DND-41 (cell line): ENCODE data around the gene MXI1.
A peak's percentile ranks its signal among the peaks of the same experiment; 100 is the strongest.

Source experiments
- ATAC-seq: fragments of 200-7000 bp; cut with Tn5 transposase; 3 replicates; pipeline ENCODE4 v1.9.1; 2021; ENCODE audit warnings: low read depth; ENCODE audit not compliant: insufficient read depth
- DNase-seq: peaks from one replicate; pipeline ENCODE4 v3.0.0-alpha.2; 2020
- H2AFZ ChIP-seq: 2 replicates; pipeline ENCODE4 v1.6.0; 2012; ENCODE audit warnings: low read depth, low read length
- H3K27ac ChIP-seq: 2 replicates; pipeline ENCODE4 v1.5.1; 2012; ENCODE audit warnings: low read length, inconsistent platforms
- H3K27me3 ChIP-seq: fragments of 200-600 bp; sonication (generic); 2 replicates; pipeline ENCODE4 v1.6.0; 2012; ENCODE audit warnings: low read length, mild to moderate bottlenecking, inconsistent platforms; ENCODE audit not compliant: insufficient read depth, poor library complexity
- H3K36me3 ChIP-seq: 2 replicates; pipeline ENCODE4 v1.5.1; 2012; ENCODE audit warnings: low read length, inconsistent platforms; ENCODE audit not compliant: insufficient read depth
- H3K4me1 ChIP-seq: 2 replicates; pipeline ENCODE4 v1.5.1; 2012; ENCODE audit warnings: mild to moderate bottlenecking, low read length; ENCODE audit not compliant: insufficient read depth
- H3K4me2 ChIP-seq: 2 replicates; pipeline ENCODE4 v1.6.0; 2012; ENCODE audit warnings: mild to moderate bottlenecking, moderate library complexity, low read length, inconsistent platforms; ENCODE audit not compliant: insufficient read depth
- H3K4me3 ChIP-seq, 2 experiments: fragments of 200-600 bp in 1 of 2; shearing (Covaris generic) in 1 of 2; 2 replicates each; pipeline ENCODE4 v1.5.1; 2012 to 2016; ENCODE audit warnings: inconsistent platforms in 2 of 2, low read length in 2 of 2, mild to moderate bottlenecking in 2 of 2, low read depth in 1 of 2, moderate library complexity in 1 of 2
- H3K79me2 ChIP-seq: 2 replicates; pipeline ENCODE4 v1.6.0; 2012; ENCODE audit warnings: low read length, inconsistent platforms; ENCODE audit not compliant: insufficient read depth
- H3K9ac ChIP-seq: 2 replicates; pipeline ENCODE4 v1.6.0; 2012; ENCODE audit warnings: low read depth, mild to moderate bottlenecking, inconsistent platforms, low read length, moderate library complexity
- H3K9me3 ChIP-seq: 2 replicates; pipeline ENCODE4 v1.5.1; 2012; ENCODE audit warnings: low read length, moderate library complexity, mild to moderate bottlenecking, inconsistent platforms; ENCODE audit not compliant: insufficient read depth, severe bottlenecking
- H4K20me1 ChIP-seq: 2 replicates; pipeline ENCODE4 v1.6.0; 2012; ENCODE audit warnings: low read length; ENCODE audit not compliant: insufficient read depth
- EZH2 ChIP-seq: IDR thresholded peaks from 3 replicates; pipeline ENCODE4 v1.6.1; 2012; ENCODE audit warnings: borderline replicate concordance, low read depth, mild to moderate bottlenecking, moderate library complexity, low read length, inconsistent platforms; ENCODE audit not compliant: severe bottlenecking
- TF ChIP-seq, protein P1 (sequence below): IDR thresholded peaks from 2 replicates; pipeline ENCODE4 v1.5.1; 2012; ENCODE audit warnings: borderline replicate concordance, low read length, moderate library complexity, mild to moderate bottlenecking; ENCODE audit not compliant: poor library complexity, severe bottlenecking; ENCODE audit errors: extremely low read depth

MXI1 gene

DNA sequence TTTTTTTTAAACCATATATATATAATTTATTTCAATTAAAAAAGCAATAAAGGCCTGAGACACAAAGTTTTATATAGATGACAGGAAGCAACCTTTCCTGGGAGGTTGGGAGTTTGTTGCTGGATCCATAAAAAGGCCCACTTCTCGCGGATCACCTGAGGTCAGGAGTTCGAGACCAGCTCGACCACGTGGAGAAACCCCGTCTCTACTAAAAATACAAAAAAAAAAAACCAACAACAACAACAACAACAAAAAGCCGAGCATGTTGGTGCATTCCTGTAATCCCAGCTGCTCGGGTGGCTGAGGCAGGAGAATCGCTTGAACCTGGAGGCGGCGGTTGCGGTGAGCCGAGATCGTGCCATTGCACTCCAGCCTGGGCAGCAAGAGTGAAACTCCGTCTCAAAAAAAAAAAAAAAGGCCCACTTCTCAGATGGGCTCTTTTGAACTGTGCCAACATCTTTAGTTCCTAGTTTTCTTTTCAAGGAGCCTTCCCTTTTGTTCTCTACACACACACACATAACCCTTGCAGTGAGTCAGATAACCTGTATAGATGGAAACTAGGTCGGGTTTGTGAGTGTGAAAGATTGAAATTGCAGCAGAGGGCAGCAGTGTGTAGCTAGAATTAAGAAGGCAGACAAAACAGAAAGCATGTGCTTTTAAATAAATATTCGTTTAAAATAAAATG lies 98.5 kb downstream of the MXI1 start:
- DNase-seq (peak; percentile 61), ATAC-seq (peak; percentile 61)
- TF ChIP-seq, protein P1, sequence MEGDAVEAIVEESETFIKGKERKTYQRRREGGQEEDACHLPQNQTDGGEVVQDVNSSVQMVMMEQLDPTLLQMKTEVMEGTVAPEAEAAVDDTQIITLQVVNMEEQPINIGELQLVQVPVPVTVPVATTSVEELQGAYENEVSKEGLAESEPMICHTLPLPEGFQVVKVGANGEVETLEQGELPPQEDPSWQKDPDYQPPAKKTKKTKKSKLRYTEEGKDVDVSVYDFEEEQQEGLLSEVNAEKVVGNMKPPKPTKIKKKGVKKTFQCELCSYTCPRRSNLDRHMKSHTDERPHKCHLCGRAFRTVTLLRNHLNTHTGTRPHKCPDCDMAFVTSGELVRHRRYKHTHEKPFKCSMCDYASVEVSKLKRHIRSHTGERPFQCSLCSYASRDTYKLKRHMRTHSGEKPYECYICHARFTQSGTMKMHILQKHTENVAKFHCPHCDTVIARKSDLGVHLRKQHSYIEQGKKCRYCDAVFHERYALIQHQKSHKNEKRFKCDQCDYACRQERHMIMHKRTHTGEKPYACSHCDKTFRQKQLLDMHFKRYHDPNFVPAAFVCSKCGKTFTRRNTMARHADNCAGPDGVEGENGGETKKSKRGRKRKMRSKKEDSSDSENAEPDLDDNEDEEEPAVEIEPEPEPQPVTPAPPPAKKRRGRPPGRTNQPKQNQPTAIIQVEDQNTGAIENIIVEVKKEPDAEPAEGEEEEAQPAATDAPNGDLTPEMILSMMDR: peak; percentile 73
- no peak for TF ChIP-seq EZH2
- Histone ChIP-seq H3K36me3 (peaks cover 27% of the 10 kb centered on the region), H3K9me3 (no peaks in the 10 kb centered on the region), H4K20me1 (peaks cover 25% of the 10 kb centered on the region; the same call in 1 of the 2 replicates), H3K79me2 (peaks cover 38% of the 10 kb centered on the region), H3K4me1 (peaks cover 40% of the 10 kb centered on the region), H3K9ac (peak overlapping the region; percentile 12; the same call in 1 of the 2 replicates), H3K4me3 (peak overlapping the region in 1 of 2 experiments; percentile 79; a peak in 1 of 4 replicates), H3K27ac (no peak overlapping the region), H2AFZ (peak overlapping the region; percentile 54), H3K27me3 (no peaks in the 10 kb centered on the region), H3K4me2 (peak overlapping the region; percentile 73)

DNA sequence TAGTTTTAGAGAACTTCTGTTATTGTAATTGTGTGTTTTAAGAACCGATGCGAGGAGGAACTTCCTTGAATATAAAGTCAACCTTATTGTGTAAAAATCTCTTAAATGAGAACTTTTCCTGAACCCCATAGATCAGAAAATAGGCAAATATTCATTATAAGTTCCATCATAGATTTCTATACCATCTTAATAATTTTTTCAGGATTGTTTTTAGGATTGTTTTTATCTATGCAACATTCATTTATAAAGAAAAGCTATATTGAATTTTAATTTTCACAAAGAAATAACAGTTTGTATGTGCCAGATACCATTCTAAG lies 99.0 kb downstream of the MXI1 start:
- Histone ChIP-seq H3K4me1 (peaks cover 35% of the 10 kb centered on the region), H3K9ac (no peak overlapping the region)

DNA sequence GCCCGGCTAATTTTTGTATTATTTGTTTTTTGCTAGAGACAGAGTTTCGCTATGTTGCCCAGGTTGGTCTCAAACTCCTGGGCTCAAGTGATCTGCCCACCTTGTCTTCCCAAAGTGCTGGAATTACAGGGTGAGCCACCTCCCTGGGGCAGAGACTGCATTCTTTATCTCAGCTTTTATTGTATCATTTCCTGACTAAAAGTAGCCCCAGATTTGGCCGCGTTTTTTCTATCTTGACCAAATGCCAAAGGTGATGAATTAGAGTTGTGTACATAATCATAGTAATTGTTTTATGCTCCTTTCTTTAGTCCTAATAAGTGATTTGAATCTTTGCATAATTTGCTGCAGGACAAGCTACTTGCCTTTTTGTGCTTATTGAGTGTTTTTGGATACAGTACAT lies 100.4 kb downstream of the MXI1 start:
- no peak overlapping the region for H3K4me2 ChIP-seq
- no peak for ATAC-seq

More for the DNA sequence above, 99.0 kb downstream of the MXI1 start:
- ATAC-seq: no peak
- H3K79me2 ChIP-seq: peaks cover 33% of the 10 kb centered on the region
- no peak for TF ChIP-seq EZH2
- TF ChIP-seq, protein P1: no peak
- H3K36me3 ChIP-seq: peaks cover 22% of the 10 kb centered on the region
- peak overlapping the region; percentile 73; the same call in 1 of the 2 replicates for H3K4me2 ChIP-seq
- peak overlapping the region; percentile 54; the same call in 1 of the 2 replicates for H2AFZ ChIP-seq
- no peaks in the 10 kb centered on the region for H3K27me3 ChIP-seq
- H4K20me1 ChIP-seq: peaks cover 20% of the 10 kb centered on the region; the same call in 1 of the 2 replicates
- no peak overlapping the region for H3K4me3 ChIP-seq
- no peaks in the 10 kb centered on the region for H3K9me3 ChIP-seq
- DNase-seq: no peak
- no peak overlapping the region for H3K27ac ChIP-seq

More for the DNA sequence above, 100.4 kb downstream of the MXI1 start:
- no peaks in the 10 kb centered on the region for H3K27me3 ChIP-seq
- H4K20me1 ChIP-seq: peaks cover 12% of the 10 kb centered on the region; the same call in 1 of the 2 replicates
- peaks cover 8% of the 10 kb centered on the region for H3K36me3 ChIP-seq
- H3K4me1 ChIP-seq: peaks cover 22% of the 10 kb centered on the region
- TF ChIP-seq, protein P1: no peak
- no peak for TF ChIP-seq EZH2
- no peak overlapping the region for H2AFZ ChIP-seq
- H3K79me2 ChIP-seq: peaks cover 19% of the 10 kb centered on the region
- no peak overlapping the region for H3K9ac ChIP-seq
- DNase-seq: no peak
- H3K9me3 ChIP-seq: no peaks in the 10 kb centered on the region
- H3K4me3 ChIP-seq: no peak overlapping the region
- H3K27ac ChIP-seq: no peak overlapping the region
